HL-60/S4 treated with retinoic acid at 250 ng/mL for 4 days and 3 days (cell line): Measurements from ENCODE around the gene CUL3.
"Not testable (repeated sequence)": the region's sequence is repeated elsewhere in the genome, so short reads cannot be mapped to it uniquely, and the experiment has no call there.

Source experiments
- in situ Hi-C: fragments of 300-500 bp; cut with MboI; formaldehyde crosslinking; loops from 2 replicates; pipeline ENCODE4 v1.7.0; 2022; ENCODE audit warnings: low sequenced_read_pairs

The CUL3 gene

DNA sequence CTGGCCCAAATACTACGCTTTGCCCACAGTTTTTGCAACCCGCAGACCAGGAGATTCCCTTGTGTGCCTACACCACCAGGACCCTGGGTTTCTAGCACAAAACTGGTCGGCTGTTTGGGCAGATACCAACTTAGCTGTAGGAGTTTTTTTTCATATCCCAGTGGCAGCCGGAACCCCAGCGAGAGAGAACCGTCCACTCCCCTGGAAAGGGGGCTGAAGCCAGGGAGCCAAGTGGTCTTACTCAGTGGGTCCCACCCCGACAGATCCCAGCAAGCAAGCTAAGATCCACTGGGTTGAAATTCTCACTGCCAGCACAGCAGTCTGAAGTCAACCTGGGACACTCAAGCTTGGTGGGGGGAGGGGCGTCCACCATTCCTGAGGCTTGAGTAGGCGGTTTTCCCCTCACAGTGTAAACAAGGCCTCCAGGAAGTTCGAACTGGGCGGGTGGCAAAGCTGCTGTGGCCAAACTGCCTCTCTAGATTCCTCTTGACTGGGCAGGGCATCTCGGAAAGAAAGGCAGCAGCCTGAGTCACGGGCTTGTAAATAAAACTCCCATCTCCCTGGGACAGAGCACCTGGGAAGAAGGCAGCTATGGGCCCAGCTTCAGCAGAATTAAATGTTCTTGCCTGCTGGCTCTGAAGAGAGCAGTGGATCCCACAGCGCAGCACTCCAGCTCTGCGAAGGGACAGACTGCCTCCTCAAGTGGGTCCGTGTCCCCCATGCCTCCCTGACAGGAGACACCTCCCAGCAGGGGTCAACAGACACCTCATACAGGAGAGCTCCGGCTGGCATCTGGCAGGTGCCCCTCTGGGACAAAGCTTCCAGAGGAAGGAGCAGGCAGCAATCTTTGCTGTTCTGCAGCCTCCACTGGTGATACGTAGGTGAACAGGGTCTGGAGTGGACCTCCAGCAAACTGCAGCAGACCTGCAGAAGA is 99.8 kb downstream of the CUL3 start:
- in situ Hi-C loops = not testable (repeated sequence)

- in situ Hi-C loops = no loop called here
Observed at GRCh38 chr2:224479826-224480225, 105.3 kb downstream of the CUL3 start.

- in situ Hi-C loops = no loop called here
Observed at GRCh38 chr2:224472827-224473226, 112.3 kb downstream of the CUL3 start.

- in situ Hi-C loops = no loop called here
Observed at GRCh38 chr2:224472137-224472536, 113.0 kb downstream of the CUL3 start.

DNA sequence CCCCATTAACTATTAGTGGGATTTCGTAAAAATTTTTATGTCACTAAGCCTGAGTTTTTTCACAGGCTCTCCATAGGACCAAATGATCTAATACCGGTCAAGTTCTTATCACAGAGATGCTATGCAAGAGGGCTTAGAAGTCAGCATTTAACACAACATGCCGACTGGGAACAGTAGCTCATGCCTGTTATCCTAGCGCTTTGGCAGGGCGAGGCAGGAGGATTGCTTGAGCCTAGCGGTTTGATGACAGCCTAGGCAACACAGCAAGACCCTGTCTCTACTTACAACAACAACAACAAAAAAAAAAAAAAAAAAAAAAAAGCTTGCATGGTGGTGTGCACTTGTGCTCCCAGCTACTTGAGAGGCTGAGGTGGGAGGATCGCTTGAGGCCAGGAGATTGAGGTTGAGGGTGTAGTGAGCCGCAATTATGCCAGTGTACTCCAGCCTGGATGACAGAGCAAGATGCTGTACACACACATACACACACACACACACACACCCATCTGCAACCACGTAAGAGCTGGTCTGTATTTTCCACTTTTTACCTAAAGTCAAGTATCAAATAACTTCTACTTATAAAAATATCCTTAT is 115.7 kb downstream of the CUL3 start:
- in situ Hi-C loops = no loop called here

GRCh38 chr2:224466304-224466895 is 118.8 kb downstream of the CUL3 start:
- in situ Hi-C loops = no loop called here

DNA sequence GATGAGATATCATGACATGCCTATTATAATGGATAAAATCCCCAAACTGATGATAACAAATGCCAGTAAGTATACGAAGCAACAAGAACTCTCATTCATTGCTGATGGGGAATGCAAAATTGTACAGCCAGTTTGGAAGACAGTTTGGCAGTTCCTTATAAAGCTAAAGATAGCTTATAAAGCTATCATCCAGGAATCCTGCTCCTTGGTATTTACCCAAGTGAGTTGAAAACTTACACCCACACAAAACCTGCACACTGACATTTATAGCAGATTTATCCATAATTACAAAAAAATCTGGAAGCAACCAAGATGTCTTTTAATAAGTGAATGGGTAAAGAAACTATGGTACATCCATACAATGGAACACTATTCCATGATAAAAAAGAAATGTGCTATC is 123.8 kb downstream of the CUL3 start:
- in situ Hi-C loops = no loop called here

GRCh38 chr2:224457408-224458096 is 127.6 kb downstream of the CUL3 start:
- in situ Hi-C loops = no loop called here

DNA sequence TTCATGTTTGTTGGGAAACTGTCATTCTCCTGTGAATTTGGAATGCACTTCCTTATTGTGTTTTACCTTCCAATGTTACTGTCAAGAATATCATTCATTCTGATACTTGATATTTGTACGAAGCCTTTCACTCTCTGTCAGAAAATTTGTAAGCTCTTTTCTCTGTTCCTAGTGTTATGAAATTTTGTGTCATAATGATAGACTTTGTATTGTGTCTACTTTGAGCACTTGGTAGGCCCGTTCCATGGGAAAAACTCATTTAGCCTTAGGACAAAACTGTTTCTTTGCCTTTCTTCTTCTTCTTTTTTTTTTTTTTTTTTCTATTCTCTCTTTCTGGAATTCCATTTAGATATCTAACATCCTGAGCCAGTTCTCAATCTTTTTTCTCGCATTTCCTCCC is 131.3 kb downstream of the CUL3 start:
- in situ Hi-C loops = no loop called here

DNA sequence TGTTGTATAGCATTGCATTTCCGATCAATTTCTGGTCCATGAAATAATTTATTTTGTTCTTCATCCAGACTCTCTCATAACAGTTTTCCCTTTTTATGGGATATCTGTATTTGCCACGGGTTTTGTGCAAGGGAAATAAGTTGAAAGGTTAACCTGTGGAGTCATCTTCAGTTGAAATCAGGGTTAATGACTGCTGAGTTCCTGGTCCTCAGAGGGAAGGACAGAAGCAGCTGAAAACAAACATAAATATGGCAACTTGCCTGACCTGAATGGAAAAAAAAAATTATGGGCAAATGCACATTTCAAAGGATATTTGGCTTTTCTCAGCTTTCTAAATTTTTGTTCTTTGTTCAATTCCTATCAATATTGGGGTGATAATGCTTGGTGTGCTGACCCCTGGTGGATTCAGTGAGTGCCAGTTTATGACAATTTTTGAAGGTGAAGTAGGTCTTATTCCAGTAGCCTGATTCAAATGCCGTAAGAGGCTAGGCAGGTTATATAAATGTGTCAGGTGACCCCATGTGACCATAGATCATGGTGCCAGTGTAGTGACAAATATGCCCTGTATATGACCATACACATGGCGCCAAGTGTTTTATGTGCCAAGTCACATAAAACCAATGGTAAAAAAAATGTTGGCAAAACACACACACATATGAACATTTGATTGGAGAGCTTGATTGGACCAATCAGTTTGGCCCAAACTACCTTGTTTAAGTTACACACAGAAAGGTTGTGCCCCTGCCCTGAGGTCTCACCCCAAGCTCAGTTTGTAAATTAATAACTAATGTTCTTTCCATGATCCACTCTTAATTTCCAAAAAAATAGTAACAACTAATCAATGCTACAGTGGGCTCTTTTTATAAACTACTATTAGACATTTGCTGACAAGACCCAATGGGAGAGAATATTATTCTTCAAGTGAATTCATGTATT is 135.7 kb downstream of the CUL3 start:
- in situ Hi-C loops = loop anchor here (10.0 kb wide), 1 partner anchor 75 kb away; no protein-coding TSS in a partner anchor

DNA sequence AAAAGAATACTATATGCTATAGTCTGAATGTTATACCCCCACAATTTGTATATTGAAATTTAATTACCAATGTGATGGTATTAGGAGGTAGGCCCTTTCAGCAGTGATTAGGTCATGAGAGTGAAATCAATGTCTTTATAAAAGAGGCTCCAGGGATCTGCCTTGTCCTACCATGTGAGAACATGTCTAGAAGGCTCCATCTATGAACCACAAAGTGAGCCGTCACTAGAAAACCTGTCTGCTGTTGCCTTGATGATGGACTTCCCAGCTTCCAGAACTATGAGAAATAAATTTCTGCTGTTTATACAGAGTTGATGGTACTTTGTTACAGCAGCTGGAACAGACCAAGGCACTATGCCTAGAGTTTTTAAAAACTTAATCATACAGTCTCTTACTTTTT is 136.9 kb downstream of the CUL3 start:
- in situ Hi-C loops = loop anchor here (10.0 kb wide), 1 partner anchor 73 kb away; no protein-coding TSS in a partner anchor

- in situ Hi-C loops = loop anchor here (10.0 kb wide), 1 partner anchor 70 kb away; no protein-coding TSS in a partner anchor
Observed at GRCh38 chr2:224444783-224445182, 140.4 kb downstream of the CUL3 start.

- in situ Hi-C loops = loop anchor here (10.0 kb wide), 1 partner anchor 69 kb away; no protein-coding TSS in a partner anchor
Observed at GRCh38 chr2:224444021-224444420, 141.1 kb downstream of the CUL3 start.

- in situ Hi-C loops = loop anchor here (10.0 kb wide), 1 partner anchor 68 kb away; no protein-coding TSS in a partner anchor
Observed at GRCh38 chr2:224442071-224442967, 142.8 kb downstream of the CUL3 start.

GRCh38 chr2:224440988-224441387 is 144.2 kb downstream of the CUL3 start:
- in situ Hi-C loops = loop anchor here (10.0 kb wide), 1 partner anchor 66 kb away; no protein-coding TSS in a partner anchor

DNA sequence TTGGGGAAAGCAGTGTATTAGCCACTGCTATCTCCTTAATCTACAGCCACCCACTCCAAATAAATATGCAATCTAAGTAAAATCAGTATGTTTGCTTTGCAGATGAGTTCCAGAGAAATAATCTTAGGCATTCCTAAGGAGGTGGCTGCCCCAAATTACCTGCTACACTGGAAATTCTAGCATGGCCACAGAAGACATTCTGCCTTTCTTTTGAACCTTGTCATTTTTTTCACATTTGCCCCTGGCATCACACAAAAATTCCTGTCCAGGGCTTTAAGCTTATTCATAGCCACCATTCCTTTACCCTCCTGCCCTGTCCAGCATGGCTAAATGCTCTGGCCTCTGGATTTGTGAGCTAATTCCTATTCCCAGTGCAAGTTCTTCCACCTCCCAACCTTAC is 146.4 kb downstream of the CUL3 start:
- in situ Hi-C loops = no loop called here

- in situ Hi-C loops = no loop called here
Observed at GRCh38 chr2:224436634-224437033, 148.5 kb downstream of the CUL3 start.

GRCh38 chr2:224434618-224435017 is 150.5 kb downstream of the CUL3 start:
- in situ Hi-C loops = no loop called here

DNA sequence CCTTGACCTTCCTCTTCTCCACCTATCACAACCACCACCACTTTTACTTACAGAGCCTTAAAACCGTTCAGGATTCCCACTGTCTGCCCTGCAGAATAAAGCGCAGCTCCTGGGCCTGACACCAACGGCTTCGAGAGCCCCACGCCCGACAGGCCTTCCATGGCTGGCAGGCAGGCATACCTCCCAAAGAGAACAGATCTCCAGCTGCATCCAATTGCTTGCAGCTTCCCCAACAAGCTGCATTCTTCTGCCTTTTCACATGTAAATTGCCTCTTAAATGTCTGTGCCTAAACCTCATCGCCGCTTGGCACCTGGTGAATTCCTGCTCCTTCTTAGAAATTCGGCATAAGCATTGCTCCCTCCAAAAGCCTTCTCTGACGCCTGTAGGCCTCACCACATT is 151.7 kb downstream of the CUL3 start:
- in situ Hi-C loops = no loop called here
